Body of pancreas (tissue), 4 donors: ENCODE measurements around the gene LCE7A. TPM values are rescaled to one million over a fixed set of nuclear protein-coding genes. Genes with fewer than 3 reads are reported as not detected.

ENCODE experiments used
- ATAC-seq: fragments of 150-250 bp; one replicate; pipeline ENCODE4 v1.9.1; 2016
- DNase-seq, 4 donors: peaks; one replicate each; pipeline ENCODE4 v3.0.0-alpha.2; 2019
- H3K27ac ChIP-seq, 4 donors: fragments of 200-600 bp; sonication (generic); 1 replicate in 3 of 4; 2 replicates in 1 of 4; pipeline versions ENCODE4 v1.5.1 to v1.6.1; 2016 to 2019; ENCODE audit warnings: mild to moderate bottlenecking in 1 of 4, mixed read lengths in 1 of 4, moderate library complexity in 1 of 4
- H3K27me3 ChIP-seq, 2 donors: fragments of 200-600 bp; sonication (generic); one replicate each; pipeline ENCODE4 v1.6.0; 2016; ENCODE audit warnings: mild to moderate bottlenecking in 1 of 2
- H3K36me3 ChIP-seq, 2 donors: fragments of 200-600 bp; sonication (generic); replicated peaks in 1 of 2; 2 replicates each; pipeline ENCODE4 v1.5.1; 2016; ENCODE audit warnings: low read depth in 2 of 2; ENCODE audit not compliant: insufficient read depth in 1 of 2
- H3K4me1 ChIP-seq: fragments of 200-600 bp; sonication (generic); one replicate; pipeline ENCODE4 v1.6.0; 2016
- H3K4me3 ChIP-seq, 2 donors: fragments of 200-600 bp; sonication (generic); 1 replicate in 1 of 2; 2 replicates in 1 of 2; pipeline ENCODE4 v1.5.1; 2016 to 2019
- H3K9me3 ChIP-seq, 3 donors: fragments of 200-600 bp; sonication (generic); 1 replicate in 2 of 3; 2 replicates in 1 of 3; pipeline ENCODE4 v1.5.1; 2016
- CTCF ChIP-seq, 7 experiments: fragments of 450-650 bp in 4 of 7; fragments of 200-600 bp in 3 of 7; sonication (generic) in 3 of 7; IDR thresholded peaks; one replicate each; pipeline ENCODE4 v1.5.1; 2016 to 2019; ENCODE audit warnings: antibody characterized with exemption in 7 of 7
- POLR2A ChIP-seq, 3 donors: fragments of 450-650 bp; IDR thresholded peaks; one replicate each; pipeline ENCODE4 v1.6.1; 2016; ENCODE audit warnings: antibody characterized with exemption in 3 of 3, mild to moderate bottlenecking in 2 of 3
- WGBS, 2 donors: methylation state at CpG; one replicate each; pipeline ENCODE4 v1.1.5; 2017; 5-methylcytosine and 5-hydroxymethylcytosine counted together
- intact Hi-C: fragments of 100-400 bp; cut with DNase I; formaldehyde crosslinking; loops from one replicate; pipeline ENCODE4 v1.15.1; 2023
- total RNA-seq, 2 donors: library from RNA; depleted of rRNA; stranded (reverse); fragments of >200 nt; gene quantifications; one replicate each; pipeline ENCODE4 v1.1.0, GENCODE V29; 2016

The LCE7A gene, protein sequence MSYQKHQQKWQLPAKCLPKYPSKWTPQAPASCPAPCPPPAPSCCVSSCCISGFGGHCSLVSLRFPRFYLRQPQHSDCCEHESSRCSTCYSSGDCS
- total RNA-seq = not detected

DNA sequence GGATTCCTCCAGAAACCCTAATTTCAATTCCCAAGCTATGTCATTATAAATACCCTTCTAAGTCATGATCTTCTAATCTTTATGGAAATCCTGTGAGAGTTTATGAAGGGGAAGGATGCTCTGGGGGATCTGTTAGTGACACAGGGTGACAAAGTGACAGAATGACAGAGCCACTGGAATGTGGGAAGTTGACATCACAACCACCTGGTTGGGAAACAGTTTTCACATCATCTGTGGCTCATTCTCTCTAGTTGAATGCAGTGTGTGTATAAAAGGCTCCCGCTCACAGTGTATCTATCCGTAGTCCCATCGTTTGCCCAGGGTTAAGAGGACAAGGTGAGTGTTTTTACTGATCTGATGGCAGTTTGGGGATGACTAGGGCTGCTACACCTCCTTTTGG is at the start of gene LCE7A:
Gene LCE7A (plus strand): TSS at position 301 of the 400 bp plus-strand sequence. CDS start 702 bp downstream, outside the sequence.
- Histone ChIP-seq H3K4me1 (no peaks in the 10 kb centered on the region), H3K27me3 (no peaks in the 10 kb centered on the region), H3K4me3 (no peak within 1 kb of the TSS), H3K36me3 (no peaks in the 10 kb centered on the region), H3K27ac (no peak within 1 kb of the TSS), H3K9me3 (no peaks in the 10 kb centered on the region)
- no peak for DNase-seq
- intact Hi-C loops = no loop called here
- TF ChIP-seq CTCF (IDR thresholded peaks at IDR 0.05) (no peak), POLR2A (IDR thresholded peaks at IDR 0.05) (no peak)
- ATAC-seq = no peak
- WGBS, 2 donors = 56 to 57% methylated on average over 3 of the region's 3 CpGs

DNA sequence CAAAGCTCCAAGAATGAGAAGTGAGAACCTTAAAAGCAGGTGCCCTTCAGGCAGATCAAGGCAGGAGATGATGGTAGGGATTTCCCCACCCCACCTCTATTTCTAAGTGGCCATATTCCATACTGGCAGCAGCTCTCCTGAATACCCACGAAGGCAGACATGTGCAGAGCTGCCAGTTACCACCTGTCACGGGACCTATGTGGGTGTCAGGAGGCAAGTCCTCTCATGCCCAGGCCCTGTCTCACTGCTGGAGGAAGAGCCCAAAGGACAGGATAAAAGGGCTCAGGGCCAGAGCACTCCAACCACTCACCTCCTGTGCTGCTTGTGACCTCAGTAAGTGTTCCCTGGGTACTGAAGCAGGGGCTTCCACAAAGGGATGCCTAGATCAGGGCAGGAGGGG is 48.7 kb upstream of the LCE7A start:
- Histone ChIP-seq H3K4me1 (no peaks in the 10 kb centered on the region), H3K36me3 (no peaks in the 10 kb centered on the region), H3K4me3 (no peak overlapping the region), H3K27me3 (no peaks in the 10 kb centered on the region), H3K9me3 (no peaks in the 10 kb centered on the region), H3K27ac (no peak overlapping the region)
- TF ChIP-seq CTCF (IDR thresholded peaks at IDR 0.05) (no peak), POLR2A (IDR thresholded peaks at IDR 0.05) (no peak)
- intact Hi-C loops = no loop called here
- 61 to 75% methylated on average over 1 to 2 of the region's 2 CpGs for WGBS, 2 donors
- no peak for ATAC-seq
- no peak for DNase-seq

- no peak for DNase-seq
- H3K27me3 ChIP-seq = no peaks in the 10 kb centered on the region
- no peak within 1 kb of the TSS for H3K27ac ChIP-seq
- no peaks in the 10 kb centered on the region for H3K4me1 ChIP-seq
- intact Hi-C loops = no loop called here
- no peaks in the 10 kb centered on the region for H3K36me3 ChIP-seq
- no peak within 1 kb of the TSS for H3K4me3 ChIP-seq
- H3K9me3 ChIP-seq = no peaks in the 10 kb centered on the region
- TF ChIP-seq CTCF (IDR thresholded peaks at IDR 0.05) (no peak), POLR2A (IDR thresholded peaks at IDR 0.05) (no peak)
- WGBS, 2 donors = 56 to 81% methylated on average over 2 of the region's 2 CpGs
- ATAC-seq = no peak
These were observed 48.1 kb upstream of the LCE7A start, which contains the start of gene LCE1B for GRCh38 chr1:152811671-152812070. Gene LCE1B, plus strand, starts transcription at chr1:152811971. Its CDS starts 476 bp downstream, at chr1:152812447.

DNA sequence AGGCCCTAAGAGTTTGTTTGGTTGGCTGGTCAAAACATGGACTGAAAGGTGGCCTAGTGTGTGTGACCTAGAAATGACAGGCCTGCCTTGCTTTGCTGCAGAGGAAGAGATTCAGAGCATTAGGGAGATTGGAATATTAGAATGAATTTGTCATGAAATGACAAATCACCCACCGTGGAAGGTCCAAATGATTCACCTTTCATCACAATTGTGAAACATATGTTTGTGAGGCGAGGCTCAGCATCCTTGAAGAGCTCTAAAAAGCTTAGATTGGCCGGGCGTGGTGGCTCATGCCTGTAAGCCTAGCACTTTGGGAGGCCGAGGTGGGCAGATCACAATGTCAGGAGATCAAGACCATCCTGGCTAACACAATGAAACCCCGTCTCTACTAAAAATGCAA is 42.5 kb upstream of the LCE7A start:
- intact Hi-C loops = no loop called here
- no peak for TF ChIP-seq CTCF (IDR thresholded peaks at IDR 0.05)
- no peak for TF ChIP-seq POLR2A (IDR thresholded peaks at IDR 0.05)
- Histone ChIP-seq H3K4me1 (no peaks in the 10 kb centered on the region), H3K4me3 (no peak overlapping the region), H3K27me3 (no peaks in the 10 kb centered on the region), H3K27ac (no peak overlapping the region), H3K36me3 (no peaks in the 10 kb centered on the region), H3K9me3 (no peaks in the 10 kb centered on the region)
- DNase-seq = no peak
- WGBS, 2 donors = 81 to 84% methylated on average over 6 of the region's 6 CpGs
- ATAC-seq = no peak

DNA sequence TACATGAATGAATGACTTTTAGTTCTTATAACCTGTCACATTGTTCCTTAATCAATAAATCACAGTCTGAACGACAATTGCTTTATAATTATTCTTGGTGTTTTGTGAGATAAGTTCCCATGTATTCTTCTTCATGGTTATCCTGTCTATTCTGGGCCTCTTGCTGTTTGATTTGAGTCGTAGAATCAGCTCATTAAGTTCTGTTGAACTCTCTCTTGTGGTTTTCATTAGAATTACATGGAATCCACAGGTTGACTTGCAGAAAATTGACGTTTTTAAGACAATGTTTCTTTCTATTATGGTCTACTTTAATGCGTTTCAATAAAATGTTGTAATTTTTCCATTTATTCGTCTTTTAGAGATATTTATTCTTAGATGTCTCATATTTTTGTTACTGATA is 36.5 kb upstream of the LCE7A start:
- 37 to 43% methylated on average over 5 of the region's 5 CpGs for WGBS, 2 donors
- TF ChIP-seq CTCF (IDR thresholded peaks at IDR 0.05) (no peak), POLR2A (IDR thresholded peaks at IDR 0.05) (no peak)
- DNase-seq = no peak
- H3K36me3 ChIP-seq = no peaks in the 10 kb centered on the region
- H3K27me3 ChIP-seq = no peaks in the 10 kb centered on the region
- H3K4me3 ChIP-seq = no peak overlapping the region
- H3K4me1 ChIP-seq = no peaks in the 10 kb centered on the region
- ATAC-seq = no peak
- intact Hi-C loops = no loop called here
- H3K27ac ChIP-seq = no peak overlapping the region
- no peaks in the 10 kb centered on the region for H3K9me3 ChIP-seq
